ENCODE data around the gene TYW1B.
"Not testable (repeated sequence)": the region's sequence is repeated elsewhere in the genome, so short reads cannot be mapped to it uniquely, and the experiment has no call there.

TYW1B gene

DNA sequence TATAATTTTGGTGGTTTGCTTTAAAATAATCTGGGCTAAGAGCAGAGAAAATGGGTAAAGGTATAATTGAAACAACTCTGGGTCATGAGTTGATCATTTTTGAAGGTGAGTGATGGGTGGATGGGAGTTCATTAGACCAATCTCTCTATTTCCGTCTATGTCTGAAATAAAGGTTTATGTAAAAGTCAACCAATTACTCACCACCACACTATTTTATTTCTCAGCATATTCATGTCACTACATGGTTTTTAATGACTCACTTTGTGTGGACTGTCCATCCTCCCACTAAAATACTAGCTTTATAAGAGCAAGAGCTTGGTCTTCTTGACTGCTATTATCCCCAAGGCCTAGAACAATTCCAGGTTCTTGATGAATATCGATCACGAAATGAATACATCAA lies 199.6 kb downstream of the TYW1B start:
- not testable (repeated sequence) for DNase-seq (ENCODE audit: low read depth in 1 of 2, low spot score in 1 of 2)

DNA sequence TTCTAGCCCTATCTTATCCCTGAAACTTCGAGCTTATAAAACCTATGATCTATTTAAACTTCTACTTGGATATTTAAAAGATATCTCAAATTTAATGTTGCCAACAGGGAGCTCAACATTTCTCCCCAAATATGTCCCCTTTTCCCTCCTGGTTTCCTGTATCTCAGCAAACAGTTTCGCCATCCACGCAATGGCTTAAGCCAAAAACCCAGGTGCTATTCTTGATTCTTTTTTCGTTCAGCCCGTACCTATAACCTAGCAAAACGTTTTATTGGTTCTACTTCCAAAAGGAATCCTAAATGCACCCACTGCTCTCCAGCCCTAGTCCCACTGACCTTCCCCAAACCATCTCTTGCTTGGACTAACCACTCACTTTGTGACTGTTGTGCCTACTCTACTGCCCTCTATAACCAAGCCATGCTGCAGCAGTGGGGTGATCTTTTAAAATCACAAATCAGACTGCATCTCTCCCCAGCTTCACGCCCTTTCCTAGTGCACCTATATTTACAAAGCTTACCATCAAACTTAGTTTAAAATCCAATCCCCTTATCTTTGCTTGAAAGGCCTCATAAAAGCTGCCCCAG lies 201.5 kb downstream of the TYW1B start:
- DNase-seq (ENCODE audit: low read depth in 1 of 2, low spot score in 1 of 2) = not testable (repeated sequence)

DNA sequence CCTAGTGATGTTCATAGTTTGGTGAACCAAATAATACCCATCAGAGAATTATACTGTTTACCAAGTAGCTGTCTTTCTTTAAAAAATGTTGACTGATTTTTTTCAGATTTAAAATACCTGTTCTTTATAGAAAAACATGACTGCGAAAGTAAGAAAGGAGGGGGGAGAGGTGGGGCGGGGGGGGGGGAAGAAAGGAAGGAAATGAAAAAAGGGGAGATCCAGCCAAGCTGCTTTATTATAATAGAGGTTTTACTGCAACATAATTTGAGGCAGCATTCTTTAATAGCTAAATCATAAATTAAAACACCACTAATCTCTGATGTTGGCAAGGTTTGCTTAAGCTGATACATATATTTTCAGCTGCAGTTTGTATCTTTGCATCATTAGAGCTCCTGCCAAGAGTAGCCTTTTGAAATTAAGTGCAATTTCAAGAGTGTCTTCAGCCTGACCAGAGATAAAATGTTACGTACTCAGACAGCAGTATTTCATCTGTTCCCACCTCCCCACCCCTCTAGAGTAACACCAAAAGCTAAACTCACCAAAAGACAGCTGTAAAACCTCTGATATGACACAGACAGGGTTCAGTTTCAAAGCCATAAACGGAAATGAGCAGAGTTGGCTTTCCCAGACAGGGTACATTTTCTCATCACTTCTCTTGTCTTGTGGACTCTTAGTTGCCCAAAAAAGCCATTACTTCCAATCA lies 202.1 kb downstream of the TYW1B start:
- DNase-seq (ENCODE audit: low read depth in 1 of 2, low spot score in 1 of 2) = not testable (repeated sequence)

DNA sequence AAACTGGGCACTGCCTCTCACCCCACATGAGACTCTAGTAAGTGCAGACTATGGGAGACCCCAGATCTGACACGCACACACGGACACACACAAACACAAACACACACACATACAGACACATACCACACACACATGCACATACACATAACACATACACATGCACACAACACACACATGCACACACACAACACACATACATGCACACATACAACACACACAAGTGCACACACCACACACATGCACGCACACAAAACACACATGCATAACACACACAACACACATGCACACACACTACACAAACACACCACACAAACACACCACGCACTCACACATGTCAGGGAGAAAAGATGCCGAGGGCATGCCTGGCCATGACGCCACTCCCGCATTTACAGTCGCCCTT lies 205.5 kb downstream of the TYW1B start:
- no peak for DNase-seq (ENCODE audit: low read depth in 1 of 2, low spot score in 1 of 2)

DNA sequence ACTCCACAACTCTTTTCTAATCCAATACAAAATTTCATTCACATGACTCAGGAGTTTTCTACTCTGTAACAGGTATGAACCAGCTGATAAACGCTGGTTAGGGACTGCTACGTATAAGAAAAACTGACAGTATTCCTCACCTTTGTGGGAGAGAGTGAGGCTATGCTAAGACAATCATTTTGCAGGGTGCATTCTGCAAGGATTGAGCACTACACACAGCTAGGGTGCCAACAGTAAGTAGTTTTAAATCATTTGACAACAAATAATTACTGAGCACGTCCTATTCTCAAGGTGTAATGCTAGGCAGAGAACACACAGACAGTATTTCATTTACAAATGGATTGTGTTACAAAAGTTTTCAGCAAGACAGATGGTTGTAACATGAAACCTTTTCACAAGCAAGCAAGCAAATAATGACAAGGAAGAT lies 206.2 kb downstream of the TYW1B start:
- not testable (repeated sequence) for DNase-seq (ENCODE audit: low read depth in 1 of 2, low spot score in 1 of 2)

DNA sequence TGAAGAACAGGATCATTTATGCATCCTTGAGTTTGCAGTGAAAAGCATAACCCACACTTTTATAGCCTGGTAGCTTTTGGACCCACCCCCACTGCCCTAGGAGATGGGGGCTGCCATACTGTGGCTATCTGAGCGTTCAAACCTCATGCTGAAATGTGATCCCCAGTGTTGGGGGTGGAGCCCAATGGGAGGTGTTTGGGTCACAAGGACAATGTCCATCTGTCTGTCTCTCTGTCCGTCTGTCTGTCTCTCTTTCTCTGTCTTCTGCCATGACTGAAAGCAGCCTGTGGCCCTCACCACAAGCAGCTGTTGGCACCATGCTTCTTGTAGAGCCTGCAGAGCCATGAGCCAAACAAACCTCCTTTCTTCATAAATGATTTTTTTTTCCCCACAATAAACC lies 207.1 kb downstream of the TYW1B start:
- DNase-seq (ENCODE audit: low read depth in 1 of 2, low spot score in 1 of 2) = not testable (repeated sequence)

DNA sequence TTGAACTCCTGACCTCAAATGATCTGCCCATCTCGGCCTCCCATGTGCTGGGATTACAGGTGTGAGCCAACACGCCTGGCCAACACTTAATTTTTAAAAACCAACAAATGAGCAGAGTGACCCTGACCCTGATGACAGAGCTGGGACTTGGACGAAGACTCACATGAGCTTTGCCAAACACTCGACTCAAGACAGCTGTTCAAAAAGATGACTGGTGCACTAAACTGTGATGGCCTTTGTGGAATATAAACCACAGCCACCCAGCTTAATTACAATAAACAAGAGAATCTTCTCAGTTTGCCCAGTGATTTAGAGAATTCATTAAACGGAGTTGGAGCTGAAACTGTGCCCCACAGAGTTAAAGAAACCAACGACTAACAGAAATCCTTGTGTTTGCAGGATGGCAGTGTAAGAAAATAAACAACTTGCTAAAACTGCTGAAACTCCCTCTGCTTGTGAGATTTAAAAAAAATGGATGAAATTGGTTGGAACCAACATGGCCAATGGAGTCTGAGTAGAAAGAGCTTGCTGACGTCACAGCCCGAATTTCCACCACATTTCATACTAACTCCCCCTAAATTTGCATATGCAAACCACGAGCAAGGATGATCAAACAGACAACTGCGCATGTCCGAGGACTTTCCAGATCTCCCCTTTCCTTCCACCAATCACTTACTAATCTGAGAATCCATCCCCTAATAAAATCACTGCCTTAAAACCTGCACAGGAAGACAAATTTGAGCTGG lies 209.4 kb downstream of the TYW1B start:
- DNase-seq (ENCODE audit: low read depth in 1 of 2, low spot score in 1 of 2) = not testable (repeated sequence)

DNA sequence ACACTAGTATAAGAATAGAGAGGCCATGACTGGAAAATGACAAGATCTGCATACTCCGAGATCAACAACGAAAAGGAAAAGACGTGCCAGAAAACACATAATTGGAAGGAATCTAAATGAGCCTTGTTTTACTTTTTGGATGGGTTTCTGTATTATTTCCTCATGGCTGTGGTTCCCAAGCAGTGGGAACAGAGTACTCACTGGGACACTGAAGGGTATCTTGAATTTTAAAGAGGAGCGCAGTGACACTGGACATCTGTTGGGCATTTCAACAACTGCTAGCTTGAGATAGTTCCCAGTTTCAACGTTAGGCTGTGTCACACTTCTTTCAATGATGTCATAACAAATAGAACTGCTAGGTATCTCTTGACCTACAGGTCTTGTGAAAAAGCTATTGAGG lies 218.2 kb downstream of the TYW1B start:
- not testable (repeated sequence) for DNase-seq (ENCODE audit: low read depth in 1 of 2, low spot score in 1 of 2)

DNA sequence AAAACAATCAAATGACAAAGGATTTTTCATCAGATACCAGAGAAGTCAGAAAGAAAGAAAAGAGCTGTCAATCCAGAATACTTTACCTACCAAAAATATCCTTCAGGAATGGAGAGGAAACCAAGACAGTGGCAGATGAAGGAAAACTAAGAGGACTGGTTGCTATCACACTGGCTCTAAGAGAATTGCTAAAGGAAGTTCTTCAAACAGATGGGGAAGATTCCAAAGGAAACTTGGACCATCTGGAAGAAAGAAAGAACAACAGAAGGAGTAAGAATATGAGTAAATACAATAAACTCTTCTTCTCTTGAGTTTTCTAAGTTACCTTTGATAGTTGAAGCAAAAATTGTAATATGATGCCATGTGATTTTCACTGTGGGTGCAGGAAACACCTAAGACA lies 220.0 kb downstream of the TYW1B start:
- DNase-seq (ENCODE audit: low read depth in 1 of 2, low spot score in 1 of 2) = not testable (repeated sequence)

DNA sequence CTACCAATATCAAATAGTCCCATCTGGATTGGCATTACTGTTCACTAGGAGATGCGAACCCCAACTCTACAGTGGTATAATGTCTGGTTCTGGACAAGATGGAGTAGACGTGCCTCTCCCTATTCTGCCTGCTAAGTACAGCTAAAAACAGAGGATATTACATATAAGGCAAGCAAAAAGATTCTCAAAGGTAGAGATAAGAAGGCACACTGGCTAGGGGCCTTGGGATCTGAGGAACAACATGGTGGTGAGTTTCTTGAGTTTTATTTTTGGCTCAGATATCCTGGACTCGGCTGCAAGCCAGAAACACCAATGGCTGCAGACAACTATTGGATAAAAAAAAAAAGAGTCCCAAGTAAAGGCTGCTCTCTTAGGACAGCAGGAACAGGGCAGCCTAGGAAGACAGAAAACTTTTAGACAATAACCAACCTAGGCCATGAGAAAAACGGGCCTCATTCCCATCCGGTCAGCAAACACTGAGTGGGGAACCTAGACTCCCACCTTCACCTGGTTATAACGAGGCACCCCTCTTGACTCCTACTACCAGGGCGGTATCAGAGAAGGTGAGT lies 222.1 kb downstream of the TYW1B start:
- DNase-seq (ENCODE audit: low read depth in 1 of 2, low spot score in 1 of 2) = not testable (repeated sequence)

DNA sequence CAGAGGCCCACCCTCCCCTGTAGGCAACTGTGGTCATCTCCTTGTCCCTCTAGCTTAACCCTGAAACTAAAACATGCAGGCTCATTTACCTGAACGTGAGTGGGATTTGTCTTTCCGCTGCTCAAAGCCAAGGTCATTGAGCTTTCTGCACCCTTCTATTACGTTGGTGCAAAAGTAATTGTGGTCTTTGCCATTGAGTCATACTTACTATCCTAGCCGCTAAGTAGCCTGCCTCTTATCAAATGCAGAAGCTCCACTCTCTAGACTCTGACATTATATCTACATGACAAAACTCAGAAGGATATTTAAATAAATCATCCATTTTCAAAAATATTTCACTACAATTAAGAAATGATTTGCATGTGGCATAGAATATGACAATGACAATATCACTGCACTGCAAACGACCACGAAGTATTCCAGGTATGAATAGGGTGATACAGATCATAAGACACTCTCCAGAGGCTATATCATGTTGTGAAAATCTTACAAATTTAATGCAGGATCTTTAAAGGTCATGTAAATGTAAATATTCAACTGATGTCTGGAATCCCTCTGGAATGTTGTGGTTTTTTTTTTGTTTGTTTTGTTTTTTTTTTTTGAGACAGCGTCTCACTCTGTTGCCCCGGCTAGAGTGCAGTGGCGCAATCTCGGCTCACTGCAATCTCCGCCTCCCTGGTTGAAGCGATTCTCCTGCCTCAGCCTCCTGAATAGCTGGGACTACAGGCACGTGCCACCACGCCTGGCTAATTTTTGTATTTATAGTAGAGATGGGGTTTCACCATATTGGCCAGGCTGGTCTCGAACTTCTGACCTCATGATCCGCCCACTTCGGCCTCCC lies 223.0 kb downstream of the TYW1B start:
- not testable (repeated sequence) for DNase-seq (ENCODE audit: low read depth in 1 of 2, low spot score in 1 of 2)

DNA sequence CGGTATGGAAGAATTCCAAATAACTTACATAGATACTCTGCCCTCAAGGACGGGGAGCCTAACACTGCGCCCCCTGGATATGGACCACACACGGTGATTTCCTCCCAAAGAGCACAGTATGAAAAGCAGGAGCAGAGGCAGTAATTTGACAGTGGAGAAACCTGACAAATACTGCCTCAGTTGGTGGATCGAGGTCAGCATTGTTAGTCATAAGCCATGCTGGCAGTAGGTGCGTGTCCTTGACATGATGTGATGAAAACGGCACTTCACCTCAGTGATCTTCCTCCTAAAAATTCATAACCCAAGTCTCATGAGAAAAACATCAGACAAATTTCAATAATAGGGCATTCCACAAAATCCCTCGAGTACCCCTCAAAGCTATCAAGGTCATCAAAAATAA lies 224.5 kb downstream of the TYW1B start:
- DNase-seq (ENCODE audit: low read depth in 1 of 2, low spot score in 1 of 2) = not testable (repeated sequence)

DNA sequence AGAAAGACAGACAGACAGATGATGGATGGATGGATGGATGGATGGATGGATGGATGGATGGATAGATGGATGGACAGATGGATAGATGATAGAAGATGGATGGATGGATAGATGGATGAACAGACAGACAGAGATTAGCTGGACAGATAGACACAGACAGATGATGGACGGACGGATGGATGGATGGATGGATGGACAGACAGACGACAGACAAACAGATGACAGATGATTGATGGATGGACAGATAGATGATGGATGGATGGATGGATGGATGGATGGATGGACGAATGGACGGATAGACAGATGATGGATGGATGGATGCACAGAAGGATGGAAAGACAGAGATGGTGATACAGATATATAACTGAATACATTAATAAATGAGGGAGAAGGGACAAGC lies 224.9 kb downstream of the TYW1B start:
- DNase-seq (ENCODE audit: low read depth in 1 of 2, low spot score in 1 of 2) = no peak

DNA sequence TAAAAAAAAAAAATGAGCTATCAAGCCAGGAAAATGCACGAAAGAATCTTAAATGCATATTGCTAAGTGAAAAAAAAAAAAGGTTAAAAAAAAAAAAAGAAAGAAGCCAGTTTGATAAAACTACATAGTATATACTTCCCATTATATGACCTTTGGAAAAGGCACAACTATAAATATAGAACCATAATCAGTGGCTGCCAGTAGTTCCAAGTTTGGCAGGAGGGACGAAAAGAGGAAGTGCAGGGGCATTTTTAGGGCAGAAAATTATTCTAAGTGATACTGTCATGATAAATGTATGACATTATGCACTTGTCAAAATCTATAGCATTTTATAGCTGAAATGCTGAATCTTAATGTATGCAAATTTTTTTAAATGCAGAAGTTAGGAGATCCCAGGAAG lies 226.3 kb downstream of the TYW1B start:
- DNase-seq (ENCODE audit: low read depth in 1 of 2, low spot score in 1 of 2) = not testable (repeated sequence)

DNA sequence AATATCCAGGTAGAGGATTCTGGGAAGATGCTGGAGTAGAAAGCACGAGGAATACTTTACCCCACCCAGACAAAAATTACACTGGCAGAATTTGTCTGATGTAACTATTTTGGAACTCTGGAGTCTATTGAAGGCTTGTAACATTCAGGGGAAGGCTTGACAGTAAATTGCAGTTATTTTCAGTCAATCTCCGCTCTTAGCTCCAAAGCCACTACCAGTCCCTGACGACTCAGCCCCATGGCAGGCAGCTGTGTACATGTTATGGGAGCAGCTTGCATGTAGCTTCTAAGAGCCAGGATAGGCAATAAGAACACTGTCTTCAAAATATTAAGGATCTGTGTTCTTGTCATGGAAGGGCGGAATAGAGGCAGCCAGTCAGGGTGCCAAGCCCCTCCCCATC lies 238.0 kb downstream of the TYW1B start:
- DNase-seq (ENCODE audit: low read depth in 1 of 2, low spot score in 1 of 2) = not testable (repeated sequence)

DNA sequence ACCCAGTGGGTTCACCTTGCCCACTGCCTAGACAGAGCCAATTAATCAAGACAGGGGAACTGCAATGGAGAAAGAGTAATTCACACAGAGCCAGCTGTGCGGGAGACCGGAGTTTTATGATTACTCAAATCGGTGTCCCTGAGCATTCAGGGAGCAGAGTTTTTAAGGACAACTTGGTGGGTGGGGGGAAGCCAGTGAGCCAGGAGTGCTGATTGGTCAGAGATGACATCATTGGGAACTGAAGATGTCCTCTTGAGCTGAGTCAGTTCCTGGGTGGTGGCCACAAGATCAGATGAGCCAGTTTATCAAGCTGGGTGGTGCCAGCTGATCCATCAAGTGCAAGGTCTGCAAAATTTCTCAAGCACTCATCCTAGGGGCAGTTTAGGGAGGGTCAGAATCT lies 240.7 kb downstream of the TYW1B start:
- not testable (repeated sequence) for DNase-seq (ENCODE audit: low read depth in 1 of 2, low spot score in 1 of 2)

DNA sequence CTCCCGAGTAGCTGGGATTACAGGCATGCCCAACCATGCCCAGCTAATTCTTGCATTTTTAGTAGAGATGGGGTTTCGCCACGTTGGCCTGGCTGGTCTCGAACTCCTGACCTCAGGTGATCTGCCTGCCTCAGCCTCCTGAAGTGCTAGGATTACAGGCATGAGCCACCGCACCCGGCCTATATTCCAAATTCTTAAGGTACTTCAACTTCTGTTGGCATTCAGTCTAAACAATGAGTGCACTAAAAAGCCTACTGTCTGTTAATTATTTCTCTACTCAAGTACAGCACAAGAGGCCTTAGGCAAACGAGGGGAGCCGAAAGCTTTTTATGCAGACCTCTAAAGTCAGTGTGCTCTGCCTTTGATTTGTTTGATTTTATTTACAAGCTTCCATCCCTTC lies 243.4 kb downstream of the TYW1B start:
- not testable (repeated sequence) for DNase-seq (ENCODE audit: low read depth in 1 of 2, low spot score in 1 of 2)

DNA sequence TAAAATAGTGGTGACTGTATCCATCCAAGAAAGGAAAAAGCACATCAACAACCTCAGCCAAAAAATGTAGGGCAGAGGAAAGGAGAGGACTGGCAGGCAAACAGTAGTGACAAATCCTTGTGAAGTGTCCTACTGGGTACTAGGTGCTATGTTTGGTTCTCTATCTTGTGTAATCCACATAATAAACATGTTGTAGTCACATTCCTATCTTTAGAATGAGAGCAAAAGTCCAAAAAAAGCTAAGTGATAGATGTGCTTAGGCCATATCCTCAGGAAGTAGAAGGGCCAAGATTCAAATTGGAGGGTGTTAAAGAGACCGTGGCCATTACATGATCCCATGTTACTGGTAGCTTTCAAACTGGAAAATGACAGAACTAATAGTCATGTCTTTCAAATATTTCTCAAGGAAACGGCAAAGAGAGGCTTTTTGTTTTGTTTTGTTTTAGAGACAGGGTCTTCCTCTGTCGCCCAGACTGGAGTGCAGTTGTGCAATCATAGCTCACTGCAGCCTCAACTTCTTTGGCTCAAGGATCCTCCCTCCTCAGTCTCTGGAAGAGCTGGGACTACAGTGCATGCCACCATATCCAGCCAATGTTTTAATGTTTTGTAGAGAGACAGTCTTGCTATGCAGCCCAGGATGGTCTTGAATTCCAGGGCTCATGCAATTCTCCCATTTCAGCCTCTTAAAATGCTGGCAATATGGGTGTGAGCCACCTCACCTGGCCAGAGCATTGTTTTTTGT lies 244.2 kb downstream of the TYW1B start:
- not testable (repeated sequence) for DNase-seq (ENCODE audit: low read depth in 1 of 2, low spot score in 1 of 2)

DNA sequence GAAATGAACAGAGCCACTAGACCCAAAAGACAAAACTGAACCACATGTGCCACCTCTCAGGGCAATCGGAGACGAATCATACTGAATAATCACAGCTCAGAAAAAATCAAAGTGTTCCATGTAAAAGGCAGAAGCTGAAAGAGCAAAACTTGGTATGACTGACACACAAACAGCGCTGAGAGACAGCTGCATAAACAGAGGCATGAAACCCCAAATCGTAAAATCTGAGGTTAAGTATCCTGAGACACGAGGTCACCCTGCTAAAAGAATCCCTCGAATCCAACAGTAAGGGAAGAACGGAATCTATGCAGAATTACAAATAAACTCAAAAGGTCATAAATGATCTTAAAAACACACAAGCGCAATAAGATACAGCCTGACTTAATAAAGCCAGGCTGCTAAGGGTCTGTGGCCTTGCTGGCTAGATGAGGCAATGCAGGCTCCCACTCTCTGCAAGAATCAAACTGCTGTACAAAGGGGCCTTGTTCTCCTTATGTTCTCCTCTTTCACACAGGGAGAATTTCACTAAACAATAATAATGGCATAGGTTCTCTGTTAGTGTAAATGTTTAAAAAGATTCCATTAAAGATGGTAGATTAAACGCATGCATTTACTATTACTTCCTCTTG lies 247.7 kb downstream of the TYW1B start:
- DNase-seq (ENCODE audit: low read depth in 1 of 2, low spot score in 1 of 2) = not testable (repeated sequence)

DNA sequence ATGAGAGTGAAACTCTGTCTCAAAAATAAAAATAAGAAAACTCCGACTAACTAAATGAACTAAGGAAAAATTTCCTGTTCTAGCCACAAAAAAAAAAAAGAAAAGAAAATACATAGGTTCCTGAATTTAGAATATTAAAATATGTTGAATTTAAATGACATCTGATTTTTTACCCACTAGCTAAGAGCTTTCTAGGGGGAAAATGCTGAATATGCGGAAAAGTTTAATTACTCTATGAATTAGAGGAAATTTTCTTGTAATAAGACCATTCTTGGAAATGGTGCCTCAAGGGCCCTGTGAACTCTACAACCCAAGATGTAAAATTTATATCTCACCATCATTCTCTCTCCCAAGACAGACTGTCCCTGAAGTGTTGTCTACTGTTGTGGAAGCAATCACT lies 250.9 kb downstream of the TYW1B start:
- no peak for DNase-seq (ENCODE audit: low read depth in 1 of 2, low spot score in 1 of 2)
